K562 (cell line): ENCODE measurements around the gene HRAS. TPM values are rescaled to one million over a fixed set of nuclear protein-coding genes. Genes with fewer than 3 reads are reported as not detected.

Experiments used
- ATAC-seq: fragments of 200-7000 bp; cut with Tn5 transposase; 3 replicates; pipeline ENCODE4 v1.9.1; 2020; ENCODE audit warnings: moderate library complexity
- BruUV-seq: library from RNA; stranded (reverse); fragments of 400-500 nt; replicated peaks from 2 replicates; lab custom pipeline; 2021; lab: Mats Ljungman, UMichigan
- CTCF ChIA-PET: fragments of 300-600 bp; formaldehyde crosslinking; extraction: SDS; loops from one replicate; lab custom pipeline; 2021; ENCODE audit warnings: low intra/inter-chr PET ratio; lab: Yijun Ruan, JAX
- POLR2A ChIA-PET: fragments of 300-600, 350-650 bp; sonication (Branson Sonifier 250); formaldehyde crosslinking; extraction: SDS; loops from one replicate; lab custom pipeline; 2021; ENCODE audit warnings: antibody characterized with exemption, inconsistent platforms; lab: Yijun Ruan, JAX
- DNase-seq, 4 experiments: peaks; one replicate each; pipeline versions ENCODE4 v3.0.0 to v3.0.0-alpha.2; 2011 to 2018; ENCODE audit warnings: low spot score in 3 of 4, mixed read lengths in 3 of 4; ENCODE audit errors: extremely low read depth in 1 of 4
- FAIRE-seq: peaks from 2 replicates; lab custom pipeline; 2011; peaks lifted over from hg19 to GRCh38; lab: Jason Lieb, UNC
- H2AFZ ChIP-seq: 2 replicates; pipeline ENCODE4 v1.6.0; 2011; ENCODE audit warnings: low read depth, low read length, control low read depth, inconsistent platforms
- H3K27ac ChIP-seq: fragments of 200-600 bp; 3 replicates; pipeline ENCODE4 v1.8.0; 2011; ENCODE audit warnings: low read depth, mild to moderate bottlenecking, control low read depth, inconsistent platforms, low read length, moderate library complexity, mixed read lengths; ENCODE audit errors: extremely low read depth
- H3K27me3 ChIP-seq, 2 experiments: fragments of 300-600 bp in 1 of 2; 2 replicates in 1 of 2; 3 replicates in 1 of 2; pipeline versions ENCODE4 v1.6.0 to v1.8.0; 2011; ENCODE audit warnings: inconsistent platforms in 2 of 2, low read length in 2 of 2, mild to moderate bottlenecking in 1 of 2, mixed read lengths in 1 of 2, moderate library complexity in 1 of 2; ENCODE audit not compliant: control insufficient read depth in 2 of 2, insufficient read depth in 2 of 2
- H3K36me3 ChIP-seq: fragments of 300-600 bp; 3 replicates; pipeline ENCODE4 v1.8.0; 2011; ENCODE audit warnings: mild to moderate bottlenecking, low read length, inconsistent platforms; ENCODE audit not compliant: control insufficient read depth, insufficient read depth
- H3K4me1 ChIP-seq, 2 experiments: fragments of 200-600 bp in 1 of 2; replicated peaks in 1 of 2; 2 replicates in 1 of 2; 3 replicates in 1 of 2; pipeline versions ENCODE4 v1.5.1 to v1.8.0; 2011; ENCODE audit warnings: inconsistent platforms in 2 of 2, low read length in 2 of 2, mild to moderate bottlenecking in 1 of 2, mixed read lengths in 1 of 2, moderate library complexity in 1 of 2; ENCODE audit not compliant: control insufficient read depth in 2 of 2, insufficient read depth in 2 of 2
- H3K4me2 ChIP-seq: 2 replicates; pipeline ENCODE4 v1.6.1; 2011; ENCODE audit warnings: low read length, control low read depth, inconsistent platforms, mixed read lengths; ENCODE audit not compliant: insufficient read depth
- H3K4me3 ChIP-seq: fragments of 200-600 bp; sonication (generic), shearing (Covaris generic); 2 replicates; pipeline ENCODE4 v1.5.1; 2016; ENCODE audit warnings: control low read depth, inconsistent platforms
- H3K79me2 ChIP-seq: fragments of 200-600 bp; 3 replicates; pipeline ENCODE4 v1.8.0; 2011; ENCODE audit warnings: low read length, inconsistent platforms; ENCODE audit not compliant: control insufficient read depth, insufficient read depth
- H3K9ac ChIP-seq, 2 experiments: 2 replicates each; pipeline versions ENCODE4 v1.6.0 to v1.6.1; 2011; ENCODE audit warnings: low read depth in 2 of 2, low read length in 2 of 2, control low read depth in 1 of 2, inconsistent platforms in 1 of 2, mild to moderate bottlenecking in 1 of 2, mixed read lengths in 1 of 2; ENCODE audit not compliant: insufficient read depth in 1 of 2
- H3K9me1 ChIP-seq: one replicate; pipeline ENCODE4 v1.6.0; 2011; ENCODE audit warnings: inconsistent platforms, mild to moderate bottlenecking, low read length, moderate library complexity; ENCODE audit not compliant: control insufficient read depth, insufficient read depth
- H3K9me3 ChIP-seq: replicated peaks from 2 replicates; pipeline ENCODE4 v1.5.1; 2011; ENCODE audit warnings: low read depth, low read length, inconsistent platforms; ENCODE audit not compliant: control insufficient read depth, insufficient read depth
- H4K20me1 ChIP-seq: replicated peaks from 2 replicates; pipeline ENCODE4 v1.6.1; 2011; ENCODE audit warnings: low read length, inconsistent platforms, mixed read lengths; ENCODE audit not compliant: control insufficient read depth, insufficient read depth
- ERF ChIP-seq: fragments of 450-650 bp; formaldehyde crosslinking; IDR thresholded peaks from 2 replicates; pipeline ENCODE4 v1.4.0; 2020; ENCODE audit warnings: mild to moderate bottlenecking, mixed read lengths
- ESRRB ChIP-seq: fragments of 250-450 bp; sonication (Bioruptor Pico); IDR thresholded peaks from 2 replicates; pipeline ENCODE4 v1.5.0; 2020; ENCODE audit warnings: mild to moderate bottlenecking, moderate library complexity, borderline replicate concordance
- FOXP1 ChIP-seq: sonication (generic); formaldehyde crosslinking; IDR thresholded peaks from 2 replicates; pipeline ENCODE4 v1.8.0; 2022; ENCODE audit warnings: mild to moderate bottlenecking, missing genetic modification reagents
- POLR2G ChIP-seq: fragments of 200-400 bp; formaldehyde crosslinking; IDR thresholded peaks from 2 replicates; pipeline ENCODE4 v1.6.1; 2017; ENCODE audit warnings: low read depth, mild to moderate bottlenecking, antibody characterized with exemption, low read length, moderate library complexity
- THRB ChIP-seq: fragments of 450-650 bp; formaldehyde crosslinking; conservative IDR thresholded peaks from 2 replicates; pipeline ENCODE4 v1.4.0; 2022; ENCODE audit warnings: mild to moderate bottlenecking, missing genetic modification characterization
- WGBS: fragments of 100-300 bp; shearing (Covaris generic); methylation state at CpG from one replicate; pipeline ENCODE4 v1.1.6; 2016; ENCODE audit warnings: low coverage, mixed read lengths; ENCODE audit not compliant: insufficient coverage; ENCODE audit errors: missing lambda C conversion rate; 5-methylcytosine and 5-hydroxymethylcytosine counted together
- in situ Hi-C: fragments of 300-500 bp; cut with MboI; formaldehyde crosslinking; loops from 4 replicates; pipeline ENCODE4 v1.15.0; 2018; ENCODE audit warnings: inconsistent platforms, mixed read lengths
- intact Hi-C: fragments of 100-400 bp; cut with micrococcal nuclease; formaldehyde crosslinking; loops from 2 replicates; pipeline ENCODE4 v1.14.2; 2022
- polyA plus RNA-seq, 8 experiments: library from polyadenylated mRNA; depleted of rRNA in 4 of 8; stranded (reverse) in 5 of 8; unstranded in 3 of 8; fragments of >200 nt; fragmentation: Nextera tagmentation in 2 of 8; fragmentation: Illumina TruSeq in 1 of 8; extraction: Ambion mirVana in 2 of 8; extraction: Trizol in 1 of 8; gene quantifications; 2 replicates each; pipeline versions ENCODE4 v1.2.1 to v1.2.3, GENCODE V29; 2011 to 2014; ENCODE audit warnings: inconsistent platforms in 1 of 8, missing spikeins in 1 of 8
- total RNA-seq, 7 experiments: library from RNA; depleted of rRNA in 6 of 7; stranded (reverse); fragments of >200 nt in 6 of 7; fragmentation: Illumina TruSeq in 2 of 7; extraction: Trizol in 2 of 7; gene quantifications; 2 replicates each; pipeline versions ENCODE4 v1.2.1 to v1.2.3, GENCODE V29; 2011 to 2021; ENCODE audit warnings: low replicate concordance in 1 of 7

The HRAS gene
- total and polyA plus RNA-seq, 9 of the 15 experiments (the other 6 are each of a cell fraction or from before 2014, with no cell fraction given) = 2.8 to 73.5 (median 29.6) TPM

GRCh38 chr11:540583-541432 lies 5.4 kb upstream of the HRAS start:
- peaks cover 17 to 67% of the 10 kb centered on the region in 2 experiments for H3K4me1 ChIP-seq
- ATAC-seq = no peak
- peaks cover 3% of the 10 kb centered on the region for H3K9me1 ChIP-seq
- no peak overlapping the region for H2AFZ ChIP-seq
- no peaks in the 10 kb centered on the region for H3K27me3 ChIP-seq
- no peaks in the 10 kb centered on the region for H4K20me1 ChIP-seq
- FAIRE-seq = no peak
- H3K27ac ChIP-seq = no peak overlapping the region
- POLR2A ChIA-PET = interaction anchor here (1.4 to 2.1 kb wide), 3 partner anchors 10 to 32 kb away, joined by 3 to 8 read pairs (median 4); no protein-coding TSS in a partner anchor
- BruUV-seq = no TSS peak
- TF ChIP-seq FOXP1 (CRISPR knock-in tag) = no peak
- TF ChIP-seq POLR2G = peak; percentile 25; the same call in 1 of the 2 replicates
- H3K4me3 ChIP-seq = no peak overlapping the region
- 81% methylated on average over 18 of the region's 23 CpGs for WGBS
- no peak overlapping the region for H3K4me2 ChIP-seq
- H3K9ac ChIP-seq = peak overlapping the region in 1 of 2 experiments; percentile 50; a peak in 2 of 4 replicates
- DNase-seq = no peak
- in situ Hi-C loops = no loop called here
- CTCF ChIA-PET = no interaction called here
- intact Hi-C loops = no loop called here
- no peaks in the 10 kb centered on the region for H3K36me3 ChIP-seq
- H3K79me2 ChIP-seq = no peaks in the 10 kb centered on the region; the same call in 2 of the 3 replicates
- H3K9me3 ChIP-seq = no peaks in the 10 kb centered on the region

- Histone ChIP-seq H3K36me3 (no peaks in the 10 kb centered on the region), H4K20me1 (no peaks in the 10 kb centered on the region), H3K27ac (no peak overlapping the region), H3K27me3 (no peaks in the 10 kb centered on the region)
- 64% methylated on average over 7 of the region's 8 CpGs for WGBS
- TF ChIP-seq ESRRB (no peak), THRB (CRISPR knock-in tag) (no peak), ERF (CRISPR knock-in tag) (no peak)
- TF ChIP-seq, all 486 proteins: peak for 0
- ATAC-seq = no peak
- DNase-seq = no peak
- no peak for FAIRE-seq
- Histone ChIP-seq H2AFZ (no peak overlapping the region), H3K9me3 (no peaks in the 10 kb centered on the region), H3K9me1 (peaks cover 3% of the 10 kb centered on the region), H3K79me2 (no peaks in the 10 kb centered on the region; the same call in 2 of the 3 replicates), H3K4me2 (no peak overlapping the region), H3K9ac (peak overlapping the region in 1 of 2 experiments; percentile 79; a peak in 2 of 4 replicates), H3K4me3 (no peak overlapping the region), H3K4me1 (peaks cover 17 to 65% of the 10 kb centered on the region in 2 experiments)
- BruUV-seq = no TSS peak
- in situ Hi-C loops = no loop called here
- intact Hi-C loops = no loop called here
- POLR2A ChIA-PET = interaction anchor here (0.6 to 2.1 kb wide), 2 partner anchors 11 to 92 kb away, joined by 3 to 8 read pairs; no protein-coding TSS in a partner anchor
- CTCF ChIA-PET = no interaction called here
Observed at GRCh38 chr11:539971-540481, 4.7 kb upstream of the HRAS start.
